Parathyroid adenoma (tissue), 2 donors: ENCODE data around the gene CDCA7.
"Not testable (repeated sequence)": the region's sequence is repeated elsewhere in the genome, so short reads cannot be mapped to it uniquely, and the experiment has no call there.

Experiments used
- H2AFZ ChIP-seq: fragments of 300-600 bp; sonication (generic); one replicate; pipeline ENCODE4 v1.7.0; 2017; ENCODE audit warnings: antibody characterized with exemption, mild to moderate bottlenecking
- H3K27ac ChIP-seq: fragments of 300-600 bp; sonication (generic); one replicate; pipeline ENCODE4 v1.7.0; 2017
- H3K27me3 ChIP-seq: fragments of 300-600 bp; sonication (generic); one replicate; pipeline ENCODE4 v1.7.0; 2017; ENCODE audit warnings: low read length; ENCODE audit not compliant: control insufficient read depth, insufficient read depth
- H3K36me3 ChIP-seq: fragments of 300-600 bp; sonication (generic); one replicate; pipeline ENCODE4 v1.7.0; 2017; ENCODE audit warnings: low read length; ENCODE audit not compliant: control insufficient read depth, insufficient read depth
- H3K4me1 ChIP-seq: fragments of 300-600 bp; sonication (generic); one replicate; pipeline ENCODE4 v1.7.0; 2017; ENCODE audit warnings: control low read depth
- H3K4me2 ChIP-seq: fragments of 300-600 bp; sonication (generic); one replicate; pipeline ENCODE4 v1.7.0; 2017; ENCODE audit warnings: low read length
- H3K4me3 ChIP-seq: fragments of 300-600 bp; sonication (generic); one replicate; pipeline ENCODE4 v1.7.0; 2017; ENCODE audit warnings: low read depth, low read length
- H3K79me2 ChIP-seq: fragments of 300-600 bp; sonication (generic); one replicate; pipeline ENCODE4 v1.7.0; 2017; ENCODE audit warnings: control low read depth
- H3K9ac ChIP-seq: fragments of 300-600 bp; sonication (generic); one replicate; pipeline ENCODE4 v1.7.0; 2017; ENCODE audit warnings: mild to moderate bottlenecking
- H3K9me3 ChIP-seq: fragments of 300-600 bp; sonication (generic); one replicate; pipeline ENCODE4 v1.7.0; 2017; ENCODE audit warnings: low read length; ENCODE audit not compliant: control insufficient read depth
- CTCF ChIP-seq: fragments of 300-600 bp; sonication (generic); IDR thresholded peaks from one replicate; pipeline ENCODE4 v1.7.0; 2017; ENCODE audit warnings: antibody characterized with exemption, mild to moderate bottlenecking
- donor health status: primary hyperparathyroidism.

Gene CDCA7

GRCh38 chr2:173415431-173416381 is 61.0 kb downstream of the CDCA7 start:
- no peak overlapping the region for H3K4me3 ChIP-seq
- H2AFZ ChIP-seq, result no peak overlapping the region
- H3K9ac ChIP-seq, result no peak overlapping the region
- H3K79me2 ChIP-seq, result no peaks in the 10 kb centered on the region
- H3K36me3 ChIP-seq, result no peaks in the 10 kb centered on the region
- H3K4me1 ChIP-seq, result no peaks in the 10 kb centered on the region
- no peaks in the 10 kb centered on the region for H3K27me3 ChIP-seq
- H3K9me3 ChIP-seq, result no peaks in the 10 kb centered on the region
- H3K27ac ChIP-seq, result no peak overlapping the region
- no peak overlapping the region for H3K4me2 ChIP-seq
- no peak for TF ChIP-seq CTCF

- not testable (repeated sequence) for H3K9me3 ChIP-seq, H3K27me3 ChIP-seq, H3K79me2 ChIP-seq, H3K4me1 ChIP-seq, H3K36me3 ChIP-seq, H3K4me3 ChIP-seq, H2AFZ ChIP-seq, H3K27ac ChIP-seq, H3K4me2 ChIP-seq, H3K9ac ChIP-seq
Measured at GRCh38 chr2:173416415-173417152, 61.9 kb downstream of the CDCA7 start.

GRCh38 chr2:173417341-173417740 is 62.7 kb downstream of the CDCA7 start:
- no peak for TF ChIP-seq CTCF
- no peaks in the 10 kb centered on the region for H3K9me3 ChIP-seq
- no peaks in the 10 kb centered on the region for H3K4me1 ChIP-seq
- no peaks in the 10 kb centered on the region for H3K36me3 ChIP-seq
- no peak overlapping the region for H3K4me3 ChIP-seq
- H3K27ac ChIP-seq, result no peak overlapping the region
- no peak overlapping the region for H3K9ac ChIP-seq
- H3K27me3 ChIP-seq, result no peaks in the 10 kb centered on the region
- no peak overlapping the region for H3K4me2 ChIP-seq
- no peak overlapping the region for H2AFZ ChIP-seq
- no peaks in the 10 kb centered on the region for H3K79me2 ChIP-seq

GRCh38 chr2:173417802-173418201 is 63.1 kb downstream of the CDCA7 start:
- TF ChIP-seq CTCF, result no peak
- H3K4me3 ChIP-seq, result no peak overlapping the region
- H3K36me3 ChIP-seq, result no peaks in the 10 kb centered on the region
- no peaks in the 10 kb centered on the region for H3K4me1 ChIP-seq
- no peak overlapping the region for H2AFZ ChIP-seq
- no peak overlapping the region for H3K9ac ChIP-seq
- no peak overlapping the region for H3K4me2 ChIP-seq
- H3K27me3 ChIP-seq, result no peaks in the 10 kb centered on the region
- no peaks in the 10 kb centered on the region for H3K79me2 ChIP-seq
- no peaks in the 10 kb centered on the region for H3K9me3 ChIP-seq
- H3K27ac ChIP-seq, result no peak overlapping the region
